Stimulated activated CD8-positive, alpha-beta memory T cell treated with anti-CD3 and anti-CD28 coated beads, Interleukin-15, amount 100 ng/mL, for 1 hour (primary cell): ENCODE results near the gene TMEM45A.
"Not testable (repeated sequence)": the region's sequence is repeated elsewhere in the genome, so short reads cannot be mapped to it uniquely, and the experiment has no call there.

ENCODE experiments used
- DNase-seq: peaks from one replicate; pipeline ENCODE4 v3.0.0-alpha.2; 2020; ENCODE audit warnings: low read depth

The TMEM45A gene

DNA sequence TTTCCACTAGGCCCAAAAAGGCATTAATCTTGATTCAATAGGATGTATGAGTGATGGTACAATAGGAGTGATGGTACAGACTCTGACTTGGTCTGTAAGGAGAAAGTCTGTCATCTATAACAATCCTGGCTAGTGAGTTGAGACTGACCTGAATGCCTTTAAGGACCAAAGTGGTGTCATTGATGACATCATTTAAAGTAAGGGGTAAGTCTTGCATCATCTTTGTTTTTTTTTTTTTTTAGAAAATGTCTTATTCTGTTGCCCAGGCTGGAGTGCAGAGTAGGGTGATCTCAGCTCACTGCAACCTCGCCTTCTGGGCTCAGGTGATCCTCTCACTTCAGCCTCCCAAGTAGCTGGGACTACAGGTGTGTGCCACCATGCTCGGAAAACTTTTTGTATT, 5.6 kb upstream of the TMEM45A start:
- no peak for DNase-seq

DNA sequence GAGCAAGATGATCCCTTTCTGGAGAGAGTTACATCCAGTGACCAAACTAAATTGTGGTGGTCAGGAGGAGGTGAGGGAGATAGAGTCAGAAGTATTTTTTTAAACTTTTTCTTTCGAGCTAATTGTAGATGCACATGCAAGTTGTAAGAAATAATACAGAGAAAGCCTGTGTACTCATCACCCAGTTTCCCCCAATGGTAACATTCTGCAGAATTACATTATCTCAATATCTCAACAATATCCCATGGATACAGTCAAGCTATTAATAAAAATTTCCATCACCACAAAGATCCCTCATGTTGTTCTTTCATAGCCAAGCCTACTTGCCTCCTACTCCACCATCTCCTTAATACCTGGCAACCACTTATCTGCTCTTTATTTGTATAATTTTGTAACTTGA, 3.3 kb upstream of the TMEM45A start:
- DNase-seq: no peak

DNA sequence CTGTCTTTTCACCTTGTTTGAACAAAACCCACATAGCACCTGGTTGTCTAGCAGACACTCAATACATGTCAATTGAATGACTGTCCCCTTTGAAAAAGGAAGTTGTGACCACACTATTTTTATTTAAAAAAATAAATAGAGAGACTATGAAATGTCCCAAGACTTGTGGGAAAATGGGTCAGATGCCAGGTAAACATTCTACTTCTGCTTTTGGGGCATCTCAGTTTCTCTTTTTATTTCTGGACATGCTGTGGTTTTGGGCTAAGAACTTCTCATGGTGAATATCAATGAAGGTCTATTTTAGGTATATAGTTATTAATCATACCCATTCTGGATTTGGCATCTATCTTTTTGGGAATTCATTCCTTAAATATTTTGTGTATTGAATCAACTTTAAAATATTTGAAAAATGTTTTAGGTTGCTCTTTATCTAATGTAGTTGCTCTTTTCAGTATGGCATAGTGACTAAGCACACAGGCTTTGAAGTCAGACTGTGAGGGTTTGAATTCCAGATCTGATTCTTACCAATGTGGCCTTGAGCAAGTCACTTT, 4.4 kb downstream of the TMEM45A start:
- no peak for DNase-seq

DNA sequence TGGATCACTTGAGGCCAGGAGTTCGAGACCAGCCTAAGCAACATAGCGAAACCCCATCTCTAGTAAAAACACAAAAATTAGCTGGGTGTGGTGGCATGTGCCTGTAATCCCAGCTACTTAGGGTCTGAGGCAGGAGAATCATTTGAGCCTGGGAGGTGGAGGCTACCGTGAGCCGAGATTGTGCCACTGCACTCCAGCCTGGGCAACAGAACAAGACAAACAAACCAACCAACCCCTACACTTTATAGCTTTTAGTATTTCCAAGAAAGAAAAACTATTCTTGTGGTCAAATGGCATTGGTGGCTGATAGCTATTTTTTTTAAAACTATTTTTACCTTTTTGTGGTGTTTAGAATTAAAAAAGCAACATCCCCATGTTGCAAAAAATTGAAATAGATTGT, 7.2 kb downstream of the TMEM45A start:
- no peak for DNase-seq

DNA sequence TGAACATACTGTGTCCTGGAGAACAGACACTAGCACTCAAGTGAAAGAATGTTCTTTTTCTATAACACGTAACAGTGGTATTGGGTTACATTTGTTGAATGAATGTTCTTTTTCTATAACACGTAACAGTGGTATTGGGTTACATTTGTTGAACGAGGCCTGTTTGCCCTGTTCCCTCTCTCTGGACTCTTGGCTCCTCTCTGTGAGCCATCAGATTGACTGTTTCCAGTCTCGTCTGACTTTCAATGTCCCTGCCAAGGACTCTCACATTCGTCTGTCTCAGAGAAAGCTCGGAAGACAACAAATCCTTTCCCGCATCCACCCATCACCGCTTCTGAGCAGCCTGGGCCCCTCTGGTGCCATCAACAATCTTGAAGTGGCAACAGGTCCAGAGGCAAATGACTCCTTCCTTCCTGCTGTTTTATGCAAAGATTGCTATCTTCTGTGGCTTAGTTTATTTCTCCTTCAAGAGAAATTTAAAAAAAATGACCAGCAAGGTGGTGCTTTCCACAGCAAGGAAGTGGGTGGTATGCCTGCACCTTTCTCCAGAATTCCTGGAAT, 8.0 kb downstream of the TMEM45A start:
- DNase-seq: no peak

DNA sequence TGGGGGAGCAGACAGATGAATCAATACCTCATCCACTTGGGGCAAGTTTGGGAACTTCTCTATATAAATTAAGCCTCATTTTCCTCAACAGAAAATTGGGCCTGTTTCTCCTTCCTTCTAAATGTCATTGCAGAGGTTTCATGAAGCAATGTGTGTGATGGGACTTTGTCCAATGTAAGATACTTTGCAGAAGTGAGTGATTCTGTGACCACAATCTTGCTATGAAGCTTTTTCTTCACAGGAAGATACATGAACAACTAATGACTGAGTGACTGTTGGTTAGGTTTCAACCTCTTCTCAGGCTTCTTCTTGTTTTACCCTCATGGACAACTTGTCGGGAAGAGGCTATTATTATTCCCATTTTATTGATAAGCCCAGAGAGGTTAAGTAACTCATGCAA, 11.0 kb downstream of the TMEM45A start:
- no peak for DNase-seq

DNA sequence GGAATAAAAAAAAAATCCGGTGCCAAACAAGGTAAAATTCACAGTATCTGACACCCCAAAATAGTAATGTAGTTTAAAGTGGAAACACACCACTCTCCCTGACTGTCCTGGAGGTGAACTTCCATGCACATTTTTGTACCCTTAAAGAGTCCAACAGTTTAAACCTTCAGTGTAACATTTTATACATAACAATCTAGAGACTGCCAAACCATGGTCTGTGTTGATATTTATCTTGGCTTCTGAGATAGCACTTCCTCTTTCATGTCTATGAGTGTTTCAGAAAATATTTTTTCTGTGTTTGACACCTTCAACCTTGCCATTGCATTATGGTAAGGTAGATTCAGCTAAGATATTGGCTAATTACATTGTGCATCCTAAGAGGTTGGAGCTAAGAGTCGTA, 13.9 kb downstream of the TMEM45A start:
- no peak for DNase-seq

DNA sequence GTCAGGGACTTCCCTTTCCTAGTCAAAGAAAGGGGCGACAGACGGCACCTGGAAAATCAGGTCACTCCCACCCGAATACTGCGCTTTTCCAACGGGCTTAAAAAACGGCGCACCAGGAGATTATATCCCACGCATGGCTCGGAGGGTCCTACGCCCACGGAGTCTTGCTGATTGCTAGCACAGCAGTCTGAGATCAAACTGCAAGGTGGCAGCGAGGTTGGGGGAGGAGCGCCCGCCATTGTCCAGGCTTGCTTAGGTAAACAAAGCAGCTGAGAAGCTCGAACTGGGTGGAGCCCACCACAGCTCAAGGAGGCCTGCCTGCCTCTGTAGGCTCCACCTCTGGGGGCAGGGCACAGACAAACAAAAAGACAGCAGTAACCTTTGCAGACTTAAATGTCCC, 17.4 kb downstream of the TMEM45A start:
- DNase-seq: not testable (repeated sequence)

DNA sequence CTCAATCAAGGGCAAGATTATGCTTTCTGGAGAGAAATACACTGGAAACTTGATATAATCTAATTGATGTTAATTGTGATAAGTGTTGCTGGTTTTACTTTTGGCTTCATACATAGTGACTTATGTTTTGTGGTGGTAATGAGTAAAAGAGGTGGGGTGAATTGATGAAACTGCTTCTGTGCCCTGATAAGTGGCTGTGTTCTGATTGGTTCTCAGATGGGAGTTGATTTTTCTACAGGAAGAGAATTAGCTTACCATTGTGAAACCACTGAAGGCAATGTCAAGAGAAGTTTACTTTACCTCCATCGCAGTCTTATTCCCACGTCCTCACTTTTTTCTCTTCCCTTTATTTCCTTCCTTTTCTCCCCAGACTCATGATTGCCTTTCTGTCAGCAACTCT, 23.8 kb downstream of the TMEM45A start:
- no peak for DNase-seq

DNA sequence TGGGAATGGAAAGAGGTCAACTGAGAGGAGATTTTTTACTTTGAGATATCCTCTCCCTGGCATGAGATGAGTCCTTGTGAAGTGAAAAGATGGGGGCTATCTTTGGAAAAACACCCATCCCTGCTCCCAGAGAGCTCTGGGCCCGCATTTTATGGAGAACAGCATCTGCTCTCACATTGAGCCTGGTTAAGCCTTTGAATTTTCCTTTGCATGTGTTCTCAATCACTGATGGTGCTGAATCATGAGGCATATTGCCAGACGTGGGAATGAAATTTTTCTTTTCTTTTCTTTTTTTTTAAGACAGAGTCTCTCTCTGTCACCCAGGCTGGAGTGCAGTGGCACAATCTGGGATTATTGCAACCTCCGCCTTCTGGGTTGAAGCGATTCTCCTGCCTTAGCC, 24.4 kb downstream of the TMEM45A start:
- DNase-seq: no peak

DNA sequence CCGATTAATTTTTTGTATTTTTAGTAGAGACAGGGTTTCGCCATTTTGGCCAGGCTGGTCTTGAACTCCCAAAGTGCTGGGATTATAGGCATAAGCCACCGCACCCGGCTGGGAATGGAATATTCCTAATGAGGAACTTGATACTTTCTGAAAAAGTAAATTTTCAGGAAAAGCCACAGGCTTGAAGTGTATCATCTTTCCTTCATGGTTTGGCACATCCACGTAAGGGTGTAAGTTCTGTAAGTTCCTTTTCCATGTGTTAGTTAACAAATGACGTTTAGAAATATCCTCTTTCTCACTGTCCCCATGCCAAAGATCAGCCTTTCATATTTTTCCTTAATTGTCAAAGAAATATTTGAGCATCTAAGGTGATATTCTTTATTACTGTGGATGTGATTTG, 24.9 kb downstream of the TMEM45A start:
- DNase-seq: no peak

DNA sequence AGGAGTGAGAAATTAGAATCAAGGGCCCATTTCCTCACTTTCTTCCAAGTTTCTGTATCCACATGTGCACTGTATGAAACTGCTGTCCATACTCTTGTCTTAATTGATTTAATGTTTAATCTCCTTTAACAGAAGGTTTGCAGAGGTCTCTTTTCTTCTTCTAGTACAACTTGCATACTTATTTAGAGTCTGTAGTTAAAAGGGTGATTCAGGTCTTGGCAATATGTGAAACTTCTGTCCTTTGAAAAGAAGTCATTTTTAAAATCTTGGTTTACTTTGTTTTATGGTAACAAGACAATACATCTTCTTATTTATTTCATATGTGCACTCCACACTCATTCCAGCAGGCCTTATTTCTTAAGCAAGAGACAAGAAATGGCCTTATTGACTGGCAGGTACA, 25.8 kb downstream of the TMEM45A start:
- no peak for DNase-seq

DNA sequence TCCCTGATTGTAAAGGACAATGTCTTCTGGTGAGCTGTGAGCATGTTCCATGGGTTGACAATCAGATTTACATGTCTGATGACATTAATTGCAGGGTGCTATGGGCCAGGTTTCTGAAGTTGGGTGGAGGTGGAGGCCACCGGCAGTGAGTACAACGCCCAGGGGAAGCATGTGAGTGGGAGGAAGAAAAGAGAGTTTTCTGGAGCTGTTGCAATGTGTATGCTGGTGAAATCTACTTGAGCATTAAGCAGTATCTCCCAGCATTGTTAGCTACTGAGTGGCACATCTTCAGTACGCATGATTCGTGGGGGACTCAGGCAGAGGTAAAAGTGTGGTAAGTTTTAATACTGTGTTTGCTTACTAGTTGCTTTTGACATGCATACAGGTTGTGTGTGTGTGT, 26.6 kb downstream of the TMEM45A start:
- DNase-seq: no peak

DNA sequence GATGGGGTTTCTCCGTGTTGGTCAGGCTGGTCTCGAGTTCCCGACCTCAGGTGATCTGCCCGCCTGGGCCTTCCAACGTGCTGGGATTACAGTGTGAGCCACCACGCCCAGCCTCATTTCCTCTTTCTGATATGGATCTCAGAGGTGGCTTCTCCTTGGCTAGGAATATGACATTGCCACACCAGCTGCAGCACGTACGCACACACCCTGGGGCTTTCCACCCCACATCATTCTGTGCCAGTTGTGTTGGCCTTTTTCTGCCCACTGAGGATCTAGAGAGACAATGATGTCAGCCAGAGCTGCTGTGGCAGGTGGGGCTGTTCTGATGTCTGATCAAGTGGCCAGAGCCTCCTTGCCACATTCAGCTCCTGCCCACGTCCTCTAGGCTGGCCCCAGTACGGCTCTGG, 29.0 kb downstream of the TMEM45A start:
- DNase-seq: no peak

DNA sequence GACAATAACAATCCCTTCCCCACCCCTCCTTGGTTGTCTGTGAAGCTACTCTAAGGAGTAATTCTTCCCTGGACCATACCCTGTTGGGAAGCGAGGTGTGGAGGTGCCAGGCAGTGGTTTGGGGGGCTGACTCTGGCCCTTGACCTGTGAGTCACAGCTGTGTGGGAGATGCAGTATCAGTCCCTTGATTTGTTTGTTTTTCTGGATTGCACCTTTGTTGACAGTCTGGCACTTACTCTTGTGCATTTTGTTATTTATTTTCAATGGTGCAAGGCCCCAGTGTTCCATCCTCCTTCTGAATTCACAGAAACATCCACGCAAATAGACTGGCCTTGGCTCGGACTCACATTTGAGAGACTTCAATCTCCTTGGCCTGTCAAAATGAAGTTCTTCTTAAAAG, 29.7 kb downstream of the TMEM45A start:
- no peak for DNase-seq

DNA sequence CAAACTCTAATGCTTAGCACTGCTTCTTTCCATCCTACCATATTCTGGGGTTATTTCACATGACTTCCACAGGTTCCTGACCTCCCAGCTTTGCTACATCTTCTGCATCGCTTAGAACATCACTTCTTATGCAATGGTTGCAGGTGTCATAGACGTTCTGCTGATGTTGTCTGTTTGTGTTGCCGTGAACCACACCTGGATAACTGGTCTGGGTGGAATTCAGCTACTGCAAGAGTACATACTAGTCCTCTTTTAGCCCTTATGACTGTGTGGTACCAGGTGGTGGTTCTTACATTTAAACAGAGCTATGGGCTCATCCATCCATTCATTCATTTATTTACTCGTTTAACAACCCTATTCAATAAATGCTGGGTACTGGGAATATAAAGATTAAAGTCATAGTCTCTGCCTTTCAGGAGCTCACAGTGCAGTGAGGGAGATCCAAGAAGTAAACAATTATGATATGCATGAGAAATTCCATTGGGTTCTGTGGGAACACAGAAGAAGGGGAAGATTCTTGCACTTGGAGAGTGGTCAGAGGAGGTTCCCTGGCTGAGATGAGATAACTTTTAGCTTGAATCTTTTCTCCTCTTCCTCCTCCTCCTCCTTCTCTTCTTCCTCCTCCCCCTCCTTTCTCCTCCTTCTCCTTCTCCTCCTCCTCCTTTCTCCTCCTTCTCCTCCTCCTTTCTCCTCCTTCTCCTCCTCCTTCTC, 30.8 kb downstream of the TMEM45A start:
- no peak for DNase-seq

DNA sequence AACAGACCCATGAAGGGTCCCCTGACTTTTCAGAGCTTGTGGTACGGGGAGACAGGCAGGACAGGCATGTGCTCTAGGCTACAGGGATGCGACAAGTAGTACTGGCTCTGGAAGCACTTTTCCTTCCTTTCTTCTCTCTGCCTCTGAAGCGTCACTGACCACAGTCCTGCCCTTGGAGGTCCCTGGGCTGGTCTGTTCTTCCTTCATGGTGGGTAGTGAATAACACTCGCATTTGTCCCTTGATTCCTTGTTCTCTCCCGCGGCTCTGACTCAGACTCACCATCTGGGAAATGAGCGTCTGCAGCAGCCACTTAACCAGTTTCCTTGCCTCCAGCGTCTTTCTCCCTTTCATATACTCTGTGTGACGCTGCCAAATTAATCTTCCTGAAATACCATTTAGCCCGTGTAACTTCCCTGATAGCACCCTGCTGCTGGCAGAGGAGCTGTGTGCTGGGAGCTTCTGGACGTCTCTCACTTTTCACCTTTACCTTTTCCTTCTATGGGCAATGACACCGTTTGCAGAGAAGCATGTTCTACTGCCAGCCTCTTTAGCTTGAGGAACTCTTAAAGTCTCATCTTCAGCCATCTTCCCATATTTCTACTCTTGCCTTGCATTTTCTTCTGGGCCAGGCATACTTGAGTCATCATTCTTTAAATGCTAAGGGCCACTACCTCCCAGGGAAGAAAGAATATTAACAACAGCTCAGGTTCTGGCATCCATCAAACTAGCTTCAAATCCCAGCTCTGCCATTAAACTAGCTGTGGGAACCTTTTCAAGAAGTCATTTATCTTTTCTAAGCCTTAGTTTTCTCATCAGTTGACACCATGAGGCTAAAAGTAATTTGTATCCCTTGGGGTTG, 33.6 kb downstream of the TMEM45A start:
- DNase-seq: no peak

DNA sequence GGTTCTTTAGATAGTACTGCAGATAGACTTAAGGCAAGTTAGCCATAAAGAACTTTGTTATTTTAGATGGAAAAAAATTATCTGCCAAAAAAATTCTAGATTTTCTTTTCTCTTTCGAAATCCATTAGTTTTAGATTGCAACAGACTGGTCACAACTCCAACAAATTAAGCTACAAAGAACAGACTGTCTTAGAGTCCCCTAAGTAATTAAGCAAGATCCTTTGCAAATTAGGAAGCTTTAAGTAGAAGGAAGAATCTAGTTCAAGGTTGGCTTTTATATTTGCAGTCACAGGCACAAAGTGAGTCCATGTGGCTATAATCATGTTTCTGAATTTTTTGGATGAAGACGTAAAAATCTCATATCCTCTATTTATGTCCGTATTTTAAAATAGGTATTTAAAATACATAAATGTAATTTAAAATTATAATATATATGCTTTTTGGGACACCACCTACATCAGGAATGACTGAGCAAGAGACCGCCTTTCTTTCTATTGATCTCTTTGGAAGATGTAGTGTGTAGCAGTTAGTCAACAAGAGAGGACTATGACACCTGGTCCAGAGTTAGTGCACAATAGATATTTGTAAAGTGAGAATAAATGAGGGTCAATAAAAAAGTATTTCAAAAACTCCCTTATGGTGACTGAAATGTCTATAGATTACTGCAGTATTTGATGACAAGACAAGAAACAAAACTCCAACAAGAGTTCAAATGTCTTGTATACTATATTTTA, 34.4 kb downstream of the TMEM45A start:
- DNase-seq: no peak

DNA sequence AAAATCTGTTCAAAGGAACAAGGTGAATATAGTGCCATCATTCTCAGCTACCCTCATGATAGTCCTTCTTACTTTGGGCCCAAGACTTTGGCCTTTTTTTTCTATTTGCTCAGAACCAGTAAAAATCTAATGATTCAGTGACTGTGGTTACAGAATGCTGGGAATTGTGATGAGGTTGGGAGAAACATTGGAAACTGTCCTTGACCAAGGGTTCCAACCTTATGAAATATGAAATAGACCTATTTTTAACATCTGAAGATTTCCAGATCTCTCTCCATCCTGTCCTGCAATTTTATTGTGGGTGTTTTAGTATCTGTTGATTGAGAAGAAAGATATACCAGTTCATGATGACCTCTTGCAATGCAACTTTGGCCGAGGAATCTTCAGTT, 34.9 kb downstream of the TMEM45A start:
- no peak for DNase-seq

DNA sequence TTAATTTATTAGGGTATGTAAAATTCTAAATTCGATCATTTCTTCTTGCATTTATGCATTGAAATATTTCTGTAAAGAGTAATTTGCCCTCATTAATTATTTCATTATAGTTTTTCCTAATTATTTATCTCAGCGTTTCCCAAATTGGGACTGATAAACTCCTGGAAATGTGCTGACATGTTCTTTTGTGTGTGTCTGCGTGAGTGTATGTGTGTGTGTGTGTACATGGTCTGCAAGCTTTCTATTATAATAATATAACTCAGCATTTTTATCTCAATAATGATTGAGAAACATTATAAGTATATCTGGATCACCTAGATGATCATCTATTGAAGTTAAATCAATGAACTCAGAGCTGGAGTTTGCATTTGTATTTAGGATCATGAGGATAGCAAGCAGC, 38.7 kb downstream of the TMEM45A start:
- no peak for DNase-seq

DNA sequence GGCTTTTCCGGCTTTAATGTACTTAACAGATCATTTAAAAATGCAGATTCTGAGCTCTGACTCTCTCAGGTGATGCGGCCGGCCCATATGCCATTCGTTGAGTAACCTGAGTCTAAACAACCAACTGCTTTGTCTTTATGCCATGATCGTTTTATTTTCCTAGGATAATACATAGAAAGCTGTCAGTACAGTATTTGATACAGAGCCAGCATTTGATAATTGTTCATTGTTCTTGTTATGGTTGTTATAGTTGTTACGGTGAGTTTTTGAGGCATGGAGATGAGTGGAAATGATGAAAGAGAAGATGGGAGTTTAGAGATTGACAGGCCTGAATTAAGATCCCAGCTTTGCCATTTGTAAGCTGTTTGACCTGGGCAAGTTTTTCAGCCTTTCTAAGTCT, 40.0 kb downstream of the TMEM45A start:
- DNase-seq: no peak

DNA sequence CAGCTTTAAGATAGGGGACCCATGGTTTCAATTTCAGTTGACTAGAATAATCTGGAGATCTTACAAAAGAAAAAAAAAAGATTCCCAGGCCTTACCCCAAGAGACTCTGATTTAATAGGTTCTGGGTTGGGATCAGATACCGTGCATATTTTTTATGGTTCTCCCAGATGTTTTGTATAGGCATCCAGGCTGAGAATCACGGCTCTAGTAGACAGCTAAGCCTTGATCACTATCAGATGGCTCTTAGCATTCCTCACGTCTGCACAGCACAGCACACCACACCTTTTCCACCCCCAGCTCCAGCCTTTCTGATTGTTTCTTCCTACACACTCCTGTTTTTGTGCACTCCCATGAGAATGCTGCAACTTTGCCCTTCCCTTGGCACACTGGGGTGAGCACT, 40.8 kb downstream of the TMEM45A start:
- DNase-seq: no peak

DNA sequence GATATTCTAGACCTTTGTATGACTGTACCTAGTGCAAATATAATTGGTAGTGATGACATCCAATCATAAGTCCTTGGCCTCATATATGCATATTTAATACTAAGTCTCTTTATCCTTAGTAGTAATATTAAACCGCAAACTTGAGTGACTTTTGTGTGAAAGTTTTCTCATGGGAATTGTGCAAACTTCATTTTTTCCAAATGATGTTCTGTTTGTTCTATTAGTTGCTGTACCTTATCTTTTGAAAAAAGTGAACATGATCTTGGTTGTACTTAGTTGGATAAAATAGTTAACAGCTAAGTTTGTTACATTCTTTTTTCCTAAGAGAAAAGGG, 43.2 kb downstream of the TMEM45A start:
- no peak for DNase-seq
